Measurements from ENCODE around the gene BRD1. TPM values are rescaled to one million over a fixed set of nuclear protein-coding genes. Genes with fewer than 3 reads are reported as not detected.

The BRD1 gene
- total RNA-seq, 1 experiment from 2014 or later = 31.3 TPM

DNA sequence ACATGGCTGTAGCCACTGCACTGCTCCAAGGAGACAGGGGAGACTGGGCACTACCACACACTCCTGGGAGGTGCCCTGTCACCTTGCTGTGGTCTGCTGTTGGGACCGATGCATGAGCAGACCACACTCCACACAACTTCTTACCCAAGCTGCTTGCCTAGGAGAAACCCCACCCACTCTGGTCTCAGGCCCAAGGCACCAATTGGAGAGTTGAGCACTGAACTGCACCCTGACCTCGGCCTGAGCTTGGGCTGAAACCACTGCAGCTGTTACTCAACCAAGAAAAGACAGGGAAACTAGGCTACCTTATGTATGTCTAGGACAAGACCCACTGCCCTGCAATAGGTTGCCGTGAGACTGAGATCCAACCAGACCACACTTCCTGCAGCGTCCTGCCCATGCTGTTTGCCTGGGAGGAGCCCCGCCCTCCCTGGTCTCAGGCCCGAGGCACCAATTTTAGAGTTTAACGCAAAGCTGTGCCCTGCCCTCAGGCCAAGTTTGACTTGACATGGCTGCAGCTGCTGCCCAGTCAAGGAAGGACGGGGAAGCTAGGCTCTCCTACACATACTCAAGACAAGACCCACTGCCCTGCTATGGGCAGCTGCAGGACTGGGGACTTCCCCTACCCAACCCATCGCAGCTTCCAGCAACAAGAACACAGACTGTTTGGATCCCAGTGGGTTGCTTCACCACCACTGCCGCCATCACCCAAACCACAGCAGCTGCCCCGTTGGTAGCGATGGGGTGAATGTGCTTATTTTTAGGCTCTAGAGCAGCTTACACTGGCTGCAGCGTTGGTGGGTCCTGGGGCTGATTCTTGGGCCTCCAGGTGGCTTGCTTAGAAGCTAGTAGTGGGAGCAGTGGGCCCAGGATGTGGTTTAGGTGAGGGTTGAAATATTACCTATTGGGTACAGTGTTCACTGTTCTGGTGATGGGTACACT lies 66.8 kb downstream of the BRD1 start:
- RAD21 ChIA-PET (ENCODE audit: low non-redundant PET in 1 of 2, low total read pairs in 2 of 2, uncharacterized antibody in 2 of 2, unreplicated experiment in 2 of 2) = no interaction called here
- Histone ChIP-seq H3K79me2 (ENCODE audit: insufficient read depth, low read length) (no peaks in the 10 kb centered on the region), H3K36me3 (ENCODE audit: control insufficient read depth in 1 of 2, insufficient read depth in 2 of 2, low read length in 2 of 2) (no peaks in the 10 kb centered on the region), H3K9me3 (ENCODE audit: control insufficient read depth in 1 of 2, insufficient read depth in 1 of 2, low read depth in 1 of 2, low read length in 2 of 2) (no peaks in the 10 kb centered on the region; a peak in 1 of 4 replicates), H3K27me3 (ENCODE audit: insufficient read depth, low read length) (no peaks in the 10 kb centered on the region), H2AFZ (ENCODE audit: low read depth, low read length, poor library complexity, severe bottlenecking) (no peak overlapping the region), H3K9me2 (ENCODE audit: insufficient read depth) (no peaks in the 10 kb centered on the region), H3K4me2 (ENCODE audit: low read length) (no peak overlapping the region), H3K9ac (ENCODE audit: low read length) (no peak overlapping the region), H3K4me3 (replicated peaks in 1 of 2; ENCODE audit: low read depth in 1 of 2, low read length in 2 of 2) (no peak overlapping the region), H4K20me1 (ENCODE audit: insufficient read depth) (no peaks in the 10 kb centered on the region), H3K27ac (ENCODE audit: low read depth, low read length) (peak overlapping the region; percentile 10; the same call in 1 of the 2 replicates), H3K4me1 (ENCODE audit: control insufficient read depth in 1 of 2, insufficient read depth in 2 of 2, low read length in 2 of 2) (peaks cover 0 to 6% of the 10 kb centered on the region in 2 experiments; a peak in 1 of 4 replicates)
- ATAC-seq (no peak), DNase-seq (ENCODE audit: low read depth, low spot score) (no peak)
- POLR2A ChIA-PET = no interaction called here
- intact Hi-C loops (cut with micrococcal nuclease) = no loop called here
- no TSS peak for BruUV-seq (replicated peaks)
- no peak for TF ChIP-seq CEBPB (IDR thresholded peaks at IDR 0.05; ENCODE audit: low read depth)
- no peak for TF ChIP-seq EZH2 (IDR thresholded peaks at IDR 0.05)
- TF ChIP-seq POLR2AphosphoS5 (IDR thresholded peaks at IDR 0.05; ENCODE audit: low read depth, low read length) = no peak
- TF ChIP-seq, protein P1, sequence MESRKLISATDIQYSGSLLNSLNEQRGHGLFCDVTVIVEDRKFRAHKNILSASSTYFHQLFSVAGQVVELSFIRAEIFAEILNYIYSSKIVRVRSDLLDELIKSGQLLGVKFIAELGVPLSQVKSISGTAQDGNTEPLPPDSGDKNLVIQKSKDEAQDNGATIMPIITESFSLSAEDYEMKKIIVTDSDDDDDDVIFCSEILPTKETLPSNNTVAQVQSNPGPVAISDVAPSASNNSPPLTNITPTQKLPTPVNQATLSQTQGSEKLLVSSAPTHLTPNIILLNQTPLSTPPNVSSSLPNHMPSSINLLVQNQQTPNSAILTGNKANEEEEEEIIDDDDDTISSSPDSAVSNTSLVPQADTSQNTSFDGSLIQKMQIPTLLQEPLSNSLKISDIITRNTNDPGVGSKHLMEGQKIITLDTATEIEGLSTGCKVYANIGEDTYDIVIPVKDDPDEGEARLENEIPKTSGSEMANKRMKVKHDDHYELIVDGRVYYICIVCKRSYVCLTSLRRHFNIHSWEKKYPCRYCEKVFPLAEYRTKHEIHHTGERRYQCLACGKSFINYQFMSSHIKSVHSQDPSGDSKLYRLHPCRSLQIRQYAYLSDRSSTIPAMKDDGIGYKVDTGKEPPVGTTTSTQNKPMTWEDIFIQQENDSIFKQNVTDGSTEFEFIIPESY (IDR thresholded peaks at IDR 0.05; ENCODE audit: extremely low read depth, insufficient replicate concordance, low read length) = no peak
- no peak for TF ChIP-seq ZFX (IDR thresholded peaks at IDR 0.05)
- TF ChIP-seq, protein P2, sequence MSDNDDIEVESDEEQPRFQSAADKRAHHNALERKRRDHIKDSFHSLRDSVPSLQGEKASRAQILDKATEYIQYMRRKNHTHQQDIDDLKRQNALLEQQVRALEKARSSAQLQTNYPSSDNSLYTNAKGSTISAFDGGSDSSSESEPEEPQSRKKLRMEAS (IDR thresholded peaks at IDR 0.05) = no peak
- no peak for TF ChIP-seq YY1 (IDR thresholded peaks at IDR 0.05; ENCODE audit: extremely low read depth, insufficient replicate concordance, low read depth, low read length)
- no peak for TF ChIP-seq CBX3 (IDR thresholded peaks at IDR 0.05; ENCODE audit: low read depth)
- TF ChIP-seq TCF7L2 (IDR thresholded peaks at IDR 0.05; ENCODE audit: borderline replicate concordance, extremely low read depth, insufficient read depth, insufficient read length) = no peak
- no peak for TF ChIP-seq POLR2A (IDR thresholded peaks at IDR 0.05; ENCODE audit: borderline replicate concordance, extremely low read depth, insufficient read depth, insufficient read length)
- TF ChIP-seq ELF1 (IDR thresholded peaks at IDR 0.05; ENCODE audit: borderline replicate concordance, low read depth) = no peak
- TF ChIP-seq, protein P3, sequence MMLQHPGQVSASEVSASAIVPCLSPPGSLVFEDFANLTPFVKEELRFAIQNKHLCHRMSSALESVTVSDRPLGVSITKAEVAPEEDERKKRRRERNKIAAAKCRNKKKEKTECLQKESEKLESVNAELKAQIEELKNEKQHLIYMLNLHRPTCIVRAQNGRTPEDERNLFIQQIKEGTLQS (IDR thresholded peaks at IDR 0.05) = no peak
- CTCF ChIA-PET = no interaction called here
